ENCODE data around the gene EDEM2.

- TF ChIP-seq CTCF (IDR thresholded peaks at IDR 0.05 in 8 of 11, conservative IDR thresholded peaks at IDR 0.05 in 3 of 11) (no peak), POLR2AphosphoS5 (IDR thresholded peaks at IDR 0.05) (no peak)
Observed at GRCh38 chr20:35144694-35145093, 2.4 kb downstream of the EDEM2 start.
